AG10803 (cell line): ENCODE data around the gene RAB37.

Experiments
- DNase-seq: peaks from one replicate; pipeline ENCODE4 v3.0.0; 2010; ENCODE audit warnings: low read depth
- H3K4me3 ChIP-seq: 2 replicates; pipeline ENCODE4 v1.5.1; 2011; ENCODE audit warnings: mild to moderate bottlenecking, low read length, control low read depth
- CTCF ChIP-seq: conservative IDR thresholded peaks from 2 replicates; pipeline ENCODE4 v1.5.1; 2011; ENCODE audit warnings: mild to moderate bottlenecking, low read length, control low read depth, inconsistent platforms

Gene RAB37

GRCh38 chr17:74760404-74761105 lies 23.5 kb downstream of the RAB37 start:
- H3K4me3 ChIP-seq: no peak overlapping the region
- TF ChIP-seq CTCF: no peak
- no peak for DNase-seq

- TF ChIP-seq CTCF: no peak
- H3K4me3 ChIP-seq: no peak overlapping the region
These were observed 24.4 kb downstream of the RAB37 start for GRCh38 chr17:74761419-74761818.

GRCh38 chr17:74761931-74762330 lies 24.9 kb downstream of the RAB37 start:
- DNase-seq: no peak
- no peak for TF ChIP-seq CTCF
- no peak overlapping the region for H3K4me3 ChIP-seq

More at GRCh38 chr17:74761419-74761818, 24.4 kb downstream of the RAB37 start:
- no peak for DNase-seq

- H3K4me3 ChIP-seq: no peak overlapping the region
- no peak for DNase-seq
- TF ChIP-seq CTCF: no peak
These were observed 26.7 kb downstream of the RAB37 start for GRCh38 chr17:74763565-74764387.

GRCh38 chr17:74764751-74765286 lies 27.8 kb downstream of the RAB37 start:
- no peak overlapping the region for H3K4me3 ChIP-seq
- DNase-seq: no peak
- TF ChIP-seq CTCF: no peak

- TF ChIP-seq CTCF: no peak
- no peak overlapping the region for H3K4me3 ChIP-seq
- no peak for DNase-seq
These were observed 29.4 kb downstream of the RAB37 start for GRCh38 chr17:74766413-74766812.
